ENCODE results near the gene SLC12A3.
"Not testable (repeated sequence)": the region's sequence is repeated elsewhere in the genome, so short reads cannot be mapped to it uniquely, and the experiment has no call there.

GRCh38 chr16:56934599-56935145 lies 69.7 kb downstream of the SLC12A3 start:
- TF ChIP-seq CTCF (IDR thresholded peaks at IDR 0.05; ENCODE audit: poor library complexity); EZH2 (IDR thresholded peaks at IDR 0.05; ENCODE audit: borderline replicate concordance): not testable (repeated sequence)

Measured in hepatocyte (in vitro differentiated cells).